ENCODE measurements around the gene CA5A. TPM values are rescaled to one million over a fixed set of nuclear protein-coding genes. Genes with fewer than 3 reads are reported as not detected.
A peak's percentile ranks its signal among the peaks of the same experiment; 100 is the strongest.

CA5A gene
- total and polyA plus RNA-seq, 2 of the 13 experiments (the other 11 are each of a cell fraction or from before 2014, with no cell fraction given) = 66.8 to 106 TPM

- TF ChIP-seq ZNF383 (CRISPR knock-in tag; IDR thresholded peaks at IDR 0.05; ENCODE audit: borderline replicate concordance) (no peak), HNF4A (CRISPR knock-in tag; IDR thresholded peaks at IDR 0.05) (peak; percentile 97), RFX1 (IDR thresholded peaks at IDR 0.05) (no peak), ZNF556 (CRISPR knock-in tag; IDR thresholded peaks at IDR 0.05; ENCODE audit: borderline replicate concordance) (peak; percentile 93), ZNF570 (CRISPR knock-in tag; IDR thresholded peaks at IDR 0.05; ENCODE audit: borderline replicate concordance) (no peak), SPEN (CRISPR knock-in tag; IDR thresholded peaks at IDR 0.05; ENCODE audit: low read depth) (peak; percentile 97), EP300 (IDR thresholded peaks at IDR 0.05; ENCODE audit: low read depth in 2 of 2, low read length in 2 of 2) (peak; percentile 66 to 75; a peak in 2 of 4 replicates), EP300 (CRISPR knock-in tag; IDR thresholded peaks at IDR 0.05; ENCODE audit: borderline replicate concordance) (peak; percentile 73; the same call in 1 of the 2 replicates), FLYWCH1 (CRISPR knock-in tag; IDR thresholded peaks at IDR 0.05) (no peak), STAT5B (CRISPR knock-in tag; IDR thresholded peaks at IDR 0.05) (peak; percentile 70; the same call in 1 of the 2 replicates), NFKB2 (CRISPR knock-in tag; IDR thresholded peaks at IDR 0.05; ENCODE audit: borderline replicate concordance) (peak; percentile 63; the same call in 1 of the 2 replicates), NFE2L2 (IDR thresholded peaks at IDR 0.05; ENCODE audit: low read length) (no peak), SIN3A (IDR thresholded peaks at IDR 0.05; ENCODE audit: borderline replicate concordance, low read depth, low read length) (peak; percentile 77; the same call in 1 of the 2 replicates), RXRA (CRISPR knock-in tag; IDR thresholded peaks at IDR 0.05) (peak; percentile 94), ADNP (CRISPR knock-in tag; IDR thresholded peaks at IDR 0.05) (peak; percentile 52; the same call in 1 of the 2 replicates), REPIN1 (CRISPR knock-in tag; IDR thresholded peaks at IDR 0.05; ENCODE audit: borderline replicate concordance, low read depth) (peak; percentile 97), ZNF562 (CRISPR knock-in tag; IDR thresholded peaks at IDR 0.05; ENCODE audit: borderline replicate concordance) (no peak), ZNF263 (CRISPR knock-in tag; IDR thresholded peaks at IDR 0.05) (peak; percentile 68), ZBTB38 (CRISPR knock-in tag; IDR thresholded peaks at IDR 0.05) (peak; percentile 99), ZNF792 (CRISPR knock-in tag; IDR thresholded peaks at IDR 0.05) (peak; percentile 84; the same call in 1 of the 2 replicates), FOXJ3 (CRISPR knock-in tag; IDR thresholded peaks at IDR 0.05; ENCODE audit: borderline replicate concordance) (peak; percentile 27; the same call in 1 of the 2 replicates), KDM5A (IDR thresholded peaks at IDR 0.05; ENCODE audit: borderline replicate concordance, low read length) (0 out of 2 replicates have a peak, but pooled peaks have one; percentile 28), POLR2G (IDR thresholded peaks at IDR 0.05; ENCODE audit: low read depth, low read length) (no peak)
- TF ChIP-seq, protein P1, sequence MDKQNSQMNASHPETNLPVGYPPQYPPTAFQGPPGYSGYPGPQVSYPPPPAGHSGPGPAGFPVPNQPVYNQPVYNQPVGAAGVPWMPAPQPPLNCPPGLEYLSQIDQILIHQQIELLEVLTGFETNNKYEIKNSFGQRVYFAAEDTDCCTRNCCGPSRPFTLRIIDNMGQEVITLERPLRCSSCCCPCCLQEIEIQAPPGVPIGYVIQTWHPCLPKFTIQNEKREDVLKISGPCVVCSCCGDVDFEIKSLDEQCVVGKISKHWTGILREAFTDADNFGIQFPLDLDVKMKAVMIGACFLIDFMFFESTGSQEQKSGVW (CRISPR knock-in tag; IDR thresholded peaks at IDR 0.05; ENCODE audit: borderline replicate concordance) = no peak
- TF ChIP-seq, protein P2, sequence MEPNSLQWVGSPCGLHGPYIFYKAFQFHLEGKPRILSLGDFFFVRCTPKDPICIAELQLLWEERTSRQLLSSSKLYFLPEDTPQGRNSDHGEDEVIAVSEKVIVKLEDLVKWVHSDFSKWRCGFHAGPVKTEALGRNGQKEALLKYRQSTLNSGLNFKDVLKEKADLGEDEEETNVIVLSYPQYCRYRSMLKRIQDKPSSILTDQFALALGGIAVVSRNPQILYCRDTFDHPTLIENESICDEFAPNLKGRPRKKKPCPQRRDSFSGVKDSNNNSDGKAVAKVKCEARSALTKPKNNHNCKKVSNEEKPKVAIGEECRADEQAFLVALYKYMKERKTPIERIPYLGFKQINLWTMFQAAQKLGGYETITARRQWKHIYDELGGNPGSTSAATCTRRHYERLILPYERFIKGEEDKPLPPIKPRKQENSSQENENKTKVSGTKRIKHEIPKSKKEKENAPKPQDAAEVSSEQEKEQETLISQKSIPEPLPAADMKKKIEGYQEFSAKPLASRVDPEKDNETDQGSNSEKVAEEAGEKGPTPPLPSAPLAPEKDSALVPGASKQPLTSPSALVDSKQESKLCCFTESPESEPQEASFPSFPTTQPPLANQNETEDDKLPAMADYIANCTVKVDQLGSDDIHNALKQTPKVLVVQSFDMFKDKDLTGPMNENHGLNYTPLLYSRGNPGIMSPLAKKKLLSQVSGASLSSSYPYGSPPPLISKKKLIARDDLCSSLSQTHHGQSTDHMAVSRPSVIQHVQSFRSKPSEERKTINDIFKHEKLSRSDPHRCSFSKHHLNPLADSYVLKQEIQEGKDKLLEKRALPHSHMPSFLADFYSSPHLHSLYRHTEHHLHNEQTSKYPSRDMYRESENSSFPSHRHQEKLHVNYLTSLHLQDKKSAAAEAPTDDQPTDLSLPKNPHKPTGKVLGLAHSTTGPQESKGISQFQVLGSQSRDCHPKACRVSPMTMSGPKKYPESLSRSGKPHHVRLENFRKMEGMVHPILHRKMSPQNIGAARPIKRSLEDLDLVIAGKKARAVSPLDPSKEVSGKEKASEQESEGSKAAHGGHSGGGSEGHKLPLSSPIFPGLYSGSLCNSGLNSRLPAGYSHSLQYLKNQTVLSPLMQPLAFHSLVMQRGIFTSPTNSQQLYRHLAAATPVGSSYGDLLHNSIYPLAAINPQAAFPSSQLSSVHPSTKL (CRISPR knock-in tag; IDR thresholded peaks at IDR 0.05) = peak; percentile 90
- TF ChIP-seq, protein P3, sequence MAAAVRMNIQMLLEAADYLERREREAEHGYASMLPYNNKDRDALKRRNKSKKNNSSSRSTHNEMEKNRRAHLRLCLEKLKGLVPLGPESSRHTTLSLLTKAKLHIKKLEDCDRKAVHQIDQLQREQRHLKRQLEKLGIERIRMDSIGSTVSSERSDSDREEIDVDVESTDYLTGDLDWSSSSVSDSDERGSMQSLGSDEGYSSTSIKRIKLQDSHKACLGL (CRISPR knock-in tag; IDR thresholded peaks at IDR 0.05) = peak; percentile 87
Measured at GRCh38 chr16:87850009-87851006, 86.0 kb downstream of the CA5A start (continued).
